ENCODE data around the gene GOLGA5.
"Not testable (repeated sequence)": the region's sequence is repeated elsewhere in the genome, so short reads cannot be mapped to it uniquely, and the experiment has no call there.

GOLGA5 gene

DNA sequence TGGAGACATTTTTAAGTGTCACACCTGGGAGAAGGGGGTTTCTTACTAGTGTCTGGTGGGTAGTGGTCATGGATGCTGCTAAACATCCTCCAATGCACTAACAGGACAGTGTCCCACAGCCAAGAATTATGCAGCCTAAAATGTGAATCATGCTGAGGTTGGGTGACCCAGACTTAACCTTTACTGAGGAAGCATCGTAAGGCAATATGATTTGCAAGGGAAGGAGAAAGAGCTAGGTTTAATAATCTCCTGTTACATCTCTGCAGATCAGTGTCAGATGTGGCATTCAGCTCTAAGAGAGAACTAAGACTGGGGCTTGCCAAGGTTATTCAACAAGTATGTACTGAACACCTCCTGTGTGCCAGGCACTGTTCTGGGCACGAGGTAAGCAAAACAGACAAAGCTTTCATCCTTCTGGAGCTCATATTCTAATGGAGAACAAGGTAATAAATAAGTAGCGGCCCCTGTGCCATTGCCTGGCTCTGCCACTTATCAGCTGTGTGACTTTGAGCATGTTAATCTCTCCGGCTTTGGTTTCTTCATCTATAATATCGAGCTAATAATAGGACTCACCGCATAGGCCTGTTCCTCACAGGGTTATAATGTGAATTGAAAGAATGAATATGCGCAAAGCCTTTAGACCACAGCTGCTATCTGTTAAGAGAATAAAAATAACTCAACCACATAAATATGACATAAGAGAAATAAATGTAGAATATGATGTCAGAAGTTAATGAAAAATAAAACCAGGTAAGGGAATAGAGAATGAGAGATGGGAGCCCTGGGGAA is 13.5 kb upstream of the GOLGA5 start:
- peak; percentile 84 for DNase-seq

DNA sequence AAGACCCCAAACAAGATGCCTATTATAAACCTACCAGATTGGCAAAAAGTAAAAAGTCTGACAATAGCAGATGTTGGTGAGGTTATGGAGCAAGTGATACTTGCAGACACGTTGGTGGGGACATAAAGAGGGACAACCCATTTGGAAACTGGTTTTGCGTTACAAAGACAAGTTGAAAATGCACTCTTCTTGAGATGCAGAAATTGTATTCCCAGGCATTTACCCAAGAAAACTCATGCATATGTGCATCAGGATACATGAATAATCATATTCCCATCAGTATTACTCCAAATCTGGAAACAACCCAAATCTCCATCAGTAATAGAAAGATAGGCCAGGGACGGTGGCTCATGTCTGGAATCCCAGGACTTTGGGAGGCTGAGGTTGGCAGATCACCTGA is 12.8 kb upstream of the GOLGA5 start:
- DNase-seq = peak; percentile 47

DNA sequence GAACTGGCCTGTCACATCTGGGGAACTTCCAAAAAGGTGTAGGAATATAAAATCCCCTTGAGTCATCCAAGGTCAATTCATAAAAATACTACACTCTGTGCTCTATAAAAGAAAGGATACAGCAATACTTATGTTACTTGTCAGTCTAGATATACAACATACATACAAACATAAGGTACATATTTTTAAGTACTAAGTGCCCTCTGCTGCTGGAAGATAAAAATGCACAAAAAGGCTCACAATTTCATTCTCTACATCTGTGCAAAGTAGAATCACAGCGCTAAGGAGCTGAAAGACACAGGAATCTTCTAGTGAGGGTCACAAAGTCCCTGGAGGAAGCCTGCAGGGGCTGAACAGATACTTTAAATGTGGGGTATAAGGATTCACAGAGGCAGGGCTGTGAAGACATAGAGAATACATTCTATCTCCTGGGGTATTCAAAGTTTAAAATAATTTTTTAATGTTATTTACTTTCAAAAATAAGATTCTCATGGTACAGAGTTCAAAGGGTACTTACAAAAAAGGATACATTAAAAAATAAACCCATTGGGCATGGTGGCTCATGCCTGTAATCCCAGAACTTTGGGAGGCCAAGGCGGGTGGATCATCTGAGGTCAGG is 10.2 kb upstream of the GOLGA5 start:
- peak; percentile 74 for DNase-seq

DNA sequence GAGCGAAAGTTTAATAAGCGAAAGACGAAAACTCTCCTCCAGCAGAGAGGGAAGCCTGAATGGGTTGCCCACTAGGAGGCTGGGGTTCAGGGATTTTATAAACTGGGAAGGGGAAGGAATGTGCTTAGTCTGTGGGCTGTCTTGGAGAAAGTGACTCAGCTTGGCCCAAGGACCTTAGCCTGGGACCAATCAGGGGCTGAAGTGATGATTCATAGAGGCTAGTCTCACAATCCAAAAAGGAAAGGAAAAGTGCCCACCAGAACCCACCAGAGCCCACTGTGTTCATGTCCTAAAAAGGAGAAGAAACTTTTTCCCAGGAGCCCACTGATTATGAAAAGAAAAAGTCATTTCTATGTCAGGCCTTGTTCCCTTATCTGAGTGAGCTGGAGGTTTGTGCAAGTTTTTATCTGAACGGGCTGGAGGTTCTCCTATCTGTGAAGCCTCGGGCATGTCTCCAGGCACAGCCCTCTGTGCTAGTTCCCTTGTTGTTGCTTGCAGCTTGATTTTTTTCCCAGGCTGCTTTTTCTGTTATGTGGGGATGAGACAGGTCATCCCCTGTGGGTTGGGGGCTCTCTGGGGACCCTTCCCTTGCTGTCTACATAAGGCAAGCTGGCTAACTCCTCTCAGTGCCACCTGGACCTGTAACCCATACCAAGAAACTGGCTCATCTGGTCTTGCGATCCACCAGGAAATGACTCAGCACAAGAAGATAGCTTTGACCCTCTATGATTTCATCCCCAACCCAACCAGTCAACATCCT is 8.3 kb upstream of the GOLGA5 start:
- peak; percentile 88 for DNase-seq

DNA sequence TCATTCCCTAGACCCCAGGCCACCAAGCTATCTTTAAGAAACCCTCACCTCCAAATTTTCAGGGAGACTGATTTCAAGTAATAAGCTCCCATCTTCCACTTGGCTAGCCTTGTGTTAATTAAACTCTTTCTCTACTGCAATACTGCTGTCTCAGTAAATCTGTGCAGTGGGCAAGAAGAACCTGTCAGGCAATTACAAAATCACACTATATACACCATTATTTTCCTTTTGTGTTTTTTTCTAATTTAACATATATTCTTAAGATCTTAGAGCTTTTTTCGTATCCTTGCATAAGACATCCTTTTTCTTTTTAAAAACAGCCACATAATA is 7.7 kb upstream of the GOLGA5 start:
- no peak for DNase-seq

DNA sequence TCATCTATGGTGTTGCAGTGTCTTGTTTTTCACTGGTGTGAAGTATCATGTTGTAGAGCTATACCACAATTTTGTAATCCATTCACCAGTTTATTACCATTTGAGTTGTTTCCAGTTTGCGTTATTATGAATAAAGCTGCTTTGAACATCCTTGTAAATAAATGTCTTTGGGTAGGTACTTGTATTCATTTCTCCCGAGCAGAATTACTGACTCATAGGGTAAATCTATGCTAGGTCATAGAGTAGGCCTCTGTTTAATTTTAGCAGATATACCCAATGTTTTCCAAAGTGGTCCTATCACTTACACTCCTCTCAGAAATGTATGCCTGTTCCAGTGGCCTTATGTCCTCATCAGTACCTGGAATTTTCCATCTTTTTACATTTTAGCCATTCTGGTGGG is 6.6 kb upstream of the GOLGA5 start:
- DNase-seq = no peak

DNA sequence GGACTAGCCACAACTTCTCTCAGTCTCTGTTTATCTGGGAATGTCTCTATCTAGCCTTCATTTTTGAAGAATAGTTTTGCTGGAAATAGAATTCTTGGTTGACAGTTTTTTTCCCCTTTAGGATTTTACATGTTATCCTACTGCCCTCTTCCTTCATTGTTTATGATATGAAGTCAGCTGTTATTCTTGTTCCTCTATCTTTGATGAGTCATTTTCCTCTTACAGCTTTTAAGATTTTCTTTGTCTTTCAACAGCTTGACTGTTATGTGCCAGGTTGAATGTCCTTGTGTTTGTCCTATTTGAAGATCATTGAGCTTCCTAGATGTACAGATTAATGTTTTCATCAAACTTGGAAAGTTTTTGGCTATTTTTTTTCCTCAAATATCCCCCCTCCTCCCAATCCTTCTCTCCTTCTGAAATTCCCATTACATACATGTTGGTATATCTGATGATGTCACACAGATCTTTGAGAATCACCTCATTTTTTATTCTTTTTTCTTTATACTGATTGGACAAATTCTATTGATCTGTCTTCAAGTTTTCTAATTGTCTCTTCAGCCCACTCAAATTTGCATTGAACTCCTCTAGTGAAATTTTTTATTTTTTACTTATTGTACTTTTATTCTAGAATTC is 4.5 kb upstream of the GOLGA5 start:
- no peak for DNase-seq

DNA sequence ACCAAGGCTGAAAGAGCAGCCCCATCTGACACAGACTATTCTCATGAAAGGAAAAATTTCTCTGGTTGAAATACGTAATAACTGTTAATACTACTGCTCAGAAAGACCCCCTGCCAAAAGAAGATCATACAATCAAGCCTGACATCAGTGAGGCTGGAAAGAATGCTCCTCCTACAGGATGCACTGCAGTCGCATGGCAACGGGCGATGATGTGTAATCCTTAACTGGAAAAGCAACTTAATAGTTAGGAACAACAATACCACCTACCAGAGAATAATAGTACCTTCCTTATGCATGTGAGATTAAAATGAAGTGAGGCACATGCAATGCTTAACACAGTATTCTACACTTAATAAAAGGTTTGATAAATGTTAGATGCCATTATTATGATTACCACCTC is 1.2 kb upstream of the GOLGA5 start:
- DNase-seq = peak; percentile 13

DNA sequence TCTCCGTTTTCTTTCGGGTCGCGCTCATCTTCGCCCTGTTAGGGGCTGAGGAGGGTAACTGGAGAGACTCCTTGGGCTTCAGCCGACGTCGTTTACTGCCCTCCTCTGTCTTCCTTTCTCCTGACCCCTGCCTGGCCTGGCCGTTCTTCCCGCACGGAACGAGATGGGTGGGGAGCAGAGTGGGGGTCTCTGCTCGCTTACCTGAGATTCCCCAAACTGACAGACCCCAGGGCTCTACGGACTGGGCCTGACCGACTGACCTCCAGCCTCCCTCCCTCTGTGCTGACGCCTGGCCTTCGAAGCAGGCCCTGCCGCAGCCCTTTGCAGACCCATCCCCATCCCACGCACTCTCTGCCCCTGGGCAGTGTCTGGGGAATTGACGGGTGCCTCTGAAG is 439 bp downstream of the GOLGA5 start:
- peak; percentile 7 for DNase-seq

DNA sequence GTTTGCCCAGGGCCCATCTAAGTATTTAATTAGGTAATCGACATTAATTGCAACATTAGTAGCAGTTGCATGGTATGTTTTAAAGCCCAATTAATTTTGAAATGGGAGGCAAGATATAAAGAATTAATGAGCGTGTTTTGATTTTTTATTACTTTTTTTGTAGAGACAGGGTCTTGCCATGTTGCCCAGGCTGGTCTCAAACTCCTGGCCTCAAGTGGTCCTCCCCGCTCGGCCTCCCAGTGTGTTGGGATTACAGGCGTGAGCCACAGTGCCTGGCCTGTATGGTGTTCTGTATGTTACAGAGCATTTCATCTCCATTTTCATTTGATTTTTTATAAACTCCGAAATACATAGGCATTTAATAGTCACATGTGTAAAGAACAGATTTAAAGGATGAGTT is 856 bp downstream of the GOLGA5 start:
- no peak for DNase-seq

DNA sequence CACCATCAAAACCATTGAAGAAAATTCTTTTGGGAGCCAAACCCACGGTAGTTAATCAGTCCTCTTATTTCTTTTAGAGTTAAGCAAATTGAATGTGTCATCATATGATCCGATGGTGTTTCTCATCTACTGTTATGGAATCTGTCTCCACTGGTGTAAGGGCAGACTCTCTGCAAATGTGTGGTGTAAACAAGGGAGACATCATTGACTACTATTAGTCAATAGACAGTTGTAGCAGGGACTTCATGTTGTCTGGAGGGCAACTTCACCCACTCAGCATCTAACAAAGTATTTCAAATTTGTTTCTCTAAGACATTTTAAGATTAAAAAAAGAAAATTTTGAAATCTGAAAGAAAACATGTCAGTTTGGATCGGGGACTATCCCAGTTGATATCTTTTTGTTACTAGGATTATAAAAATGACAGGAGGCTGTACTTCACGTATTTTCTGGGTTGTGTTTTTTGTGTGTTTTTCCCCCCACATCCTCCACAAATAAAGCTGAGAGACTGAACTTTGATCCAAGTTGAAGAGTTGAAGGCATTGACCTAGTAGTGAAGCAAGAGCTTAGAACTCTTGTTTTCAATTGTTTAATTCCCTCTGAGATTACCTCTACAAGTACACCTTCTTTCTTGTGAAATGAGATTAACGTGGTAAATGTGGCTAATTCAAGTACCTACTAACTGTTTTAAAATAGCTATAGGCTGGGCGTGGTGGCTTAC is 4.0 kb downstream of the GOLGA5 start:
- no peak for DNase-seq

DNA sequence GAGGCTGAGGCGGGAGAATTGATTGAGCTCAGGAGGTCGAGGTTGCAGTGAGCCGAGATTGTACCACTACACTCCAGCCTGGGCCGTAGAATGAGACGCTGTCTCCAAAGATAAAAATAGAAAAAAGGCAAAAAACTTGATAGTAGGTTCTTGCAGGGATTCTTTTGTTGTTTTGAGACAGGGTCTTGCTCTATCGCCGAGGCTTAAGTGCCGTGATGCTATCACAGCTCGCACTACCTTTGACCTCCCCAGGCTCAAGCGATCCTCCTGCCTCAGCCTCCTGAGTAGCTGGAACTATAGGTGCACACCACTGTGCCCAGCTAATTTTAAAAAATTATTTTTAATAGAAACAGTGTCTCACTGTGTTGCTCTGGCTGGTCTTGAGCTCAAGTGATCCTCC is 4.7 kb downstream of the GOLGA5 start:
- DNase-seq = no peak

DNA sequence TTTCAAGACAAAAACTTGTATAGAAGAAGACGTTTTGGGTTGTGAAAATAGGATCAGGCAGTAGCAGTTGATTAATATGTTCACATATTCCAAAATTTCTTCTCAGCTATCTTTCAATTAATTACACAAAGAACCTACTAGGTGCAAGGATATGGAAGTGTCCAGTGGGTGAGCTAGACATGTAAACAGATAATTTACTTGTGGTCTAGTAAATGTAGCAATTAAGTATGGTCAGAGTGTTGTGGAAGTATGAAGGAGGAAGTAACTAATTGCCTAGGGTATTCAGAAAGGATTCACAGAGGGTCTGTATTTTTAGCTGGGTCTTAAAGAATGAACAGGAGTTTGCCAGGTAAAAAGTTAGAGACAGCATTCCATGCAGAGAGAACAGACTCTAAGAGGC is 5.9 kb downstream of the GOLGA5 start:
- DNase-seq = no peak

DNA sequence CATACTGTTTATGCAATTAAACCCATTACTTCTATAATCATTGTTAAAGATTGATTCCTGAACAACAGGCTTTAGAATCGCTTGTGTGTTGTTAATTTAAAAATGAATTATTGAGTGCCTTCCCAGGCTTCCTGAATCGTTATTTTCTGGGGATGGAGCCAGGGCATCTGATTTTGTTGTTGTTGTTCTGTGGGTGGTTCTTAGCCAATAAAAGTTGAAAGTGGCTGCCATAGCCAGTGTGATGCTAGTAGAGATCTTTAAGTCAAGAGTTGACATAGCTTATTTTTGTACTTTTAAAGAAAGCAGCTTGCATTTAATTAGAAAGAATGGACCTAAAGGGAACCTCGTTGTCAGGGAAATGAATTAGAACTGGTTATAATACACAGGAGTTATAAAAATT is 6.4 kb downstream of the GOLGA5 start:
- no peak for DNase-seq

DNA sequence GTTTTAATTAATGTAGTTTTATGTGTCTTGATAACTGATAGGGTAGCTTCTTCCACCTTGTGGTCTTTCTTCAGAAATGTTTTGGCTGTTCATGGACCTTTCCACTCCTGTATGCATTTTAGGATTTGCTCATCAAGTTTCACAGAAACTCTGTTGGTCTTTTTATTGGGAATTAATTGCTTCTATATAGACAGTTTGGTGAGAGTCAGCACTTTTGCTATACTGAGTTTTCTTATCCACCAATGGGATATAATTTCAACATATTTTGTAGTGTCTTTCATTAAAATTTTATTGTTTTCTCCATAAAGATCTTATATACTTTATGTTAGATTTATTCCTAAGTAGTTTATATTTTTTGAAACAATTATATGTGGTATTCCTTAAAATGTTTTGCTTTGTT is 7.8 kb downstream of the GOLGA5 start:
- DNase-seq = no peak

DNA sequence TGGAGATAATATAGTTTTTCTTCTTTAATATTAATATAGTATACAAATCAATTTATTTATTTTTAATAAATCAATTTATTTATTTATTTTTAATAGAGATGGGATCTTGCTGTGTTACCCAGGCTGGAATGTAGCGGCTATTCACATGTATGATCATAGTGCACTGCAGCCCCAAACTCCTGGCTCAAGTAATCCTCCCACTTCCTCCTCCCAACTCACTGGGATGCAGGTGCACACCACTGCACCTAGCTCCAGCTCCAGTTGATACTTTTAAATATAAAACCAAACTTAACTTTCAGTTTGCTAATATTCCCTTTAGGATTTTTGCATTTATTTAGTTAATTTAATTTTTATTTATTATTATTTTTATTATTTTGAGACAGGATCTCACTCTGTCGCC is 8.6 kb downstream of the GOLGA5 start:
- no peak for DNase-seq

DNA sequence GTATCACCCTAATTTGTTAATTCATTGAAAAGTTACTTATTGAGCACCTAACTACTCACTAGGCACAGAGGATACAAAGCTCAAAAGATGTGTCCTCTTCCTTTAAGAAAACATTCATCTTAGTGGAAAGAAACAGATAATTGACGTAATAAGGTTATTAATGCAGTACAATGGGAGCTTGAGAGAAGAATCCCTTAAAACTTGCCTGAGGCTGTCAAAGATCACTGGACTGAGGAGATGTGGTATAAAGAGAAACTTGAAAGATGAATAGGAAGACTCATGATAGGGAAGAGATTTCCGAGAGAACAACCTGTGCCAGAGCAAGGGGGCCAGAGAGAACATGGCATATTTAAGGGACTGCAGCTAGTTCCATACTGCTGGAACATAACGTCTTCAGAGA is 19.1 kb downstream of the GOLGA5 start:
- DNase-seq = no peak

DNA sequence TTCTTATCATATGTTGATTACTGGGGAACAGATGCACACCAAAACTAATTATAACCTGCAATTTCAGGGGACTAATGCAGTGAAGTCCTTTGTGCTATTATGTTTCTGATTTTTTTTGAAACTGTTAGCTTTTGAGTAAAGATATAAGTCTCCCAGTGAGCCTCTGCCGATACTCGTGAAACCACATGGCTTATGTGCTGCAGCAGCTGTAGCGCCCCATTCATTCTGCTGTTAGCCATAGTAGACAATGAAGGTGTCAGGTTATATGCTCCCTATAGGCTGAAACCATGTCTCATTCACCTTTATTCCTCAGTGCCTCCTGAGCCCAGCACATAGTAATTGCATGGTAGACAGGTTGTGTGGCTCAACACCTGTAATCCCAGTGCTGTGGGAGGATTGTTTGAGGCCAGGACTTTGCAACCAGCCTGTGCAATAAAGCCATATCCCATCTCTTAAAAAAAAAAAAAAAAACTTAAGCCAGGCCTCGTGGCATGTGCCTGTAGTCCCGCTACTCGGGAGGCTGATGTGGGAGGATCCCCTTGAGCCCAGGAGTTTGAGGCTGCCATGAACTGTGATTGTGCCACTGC is 25.0 kb downstream of the GOLGA5 start:
- no peak for DNase-seq

DNA sequence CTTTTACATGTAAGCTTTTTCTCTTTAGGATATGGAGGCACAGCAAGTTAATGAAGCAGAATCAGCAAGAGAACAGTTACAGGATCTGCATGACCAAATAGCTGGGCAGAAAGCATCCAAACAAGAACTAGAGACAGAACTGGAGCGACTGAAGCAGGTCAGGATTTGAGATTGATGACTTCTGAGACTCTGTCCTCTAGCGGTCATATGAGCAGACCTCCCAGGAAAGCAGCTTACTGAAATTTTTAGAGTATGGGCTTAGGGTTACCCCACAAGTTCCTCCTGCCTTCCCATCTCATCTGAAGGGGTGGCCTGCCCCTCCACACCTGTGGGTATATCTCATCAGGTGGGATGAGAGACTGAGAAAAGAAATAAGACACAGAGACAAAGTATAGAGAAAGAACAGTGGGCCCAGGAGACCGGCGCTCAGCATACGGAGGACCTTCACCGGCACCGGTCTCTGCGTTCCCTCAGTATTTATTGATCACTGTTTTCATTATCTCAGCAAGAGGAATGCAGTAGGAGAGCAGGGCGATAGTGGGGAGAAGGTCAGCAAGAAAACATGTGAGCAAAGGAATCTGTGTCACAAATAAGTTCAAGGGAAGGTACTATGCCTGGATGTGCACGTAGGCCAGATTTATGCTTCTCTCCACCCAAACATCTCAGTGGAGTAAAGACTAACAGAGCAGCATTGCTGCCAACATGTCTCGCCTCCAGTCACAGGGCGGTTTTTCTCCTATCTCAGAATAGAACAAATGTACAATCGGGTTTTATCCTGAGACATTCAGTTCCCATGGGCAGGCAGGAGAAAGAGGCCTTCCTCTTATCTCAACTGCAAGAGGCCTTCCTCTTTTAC is 25.8 kb downstream of the GOLGA5 start:
- DNase-seq = not testable (repeated sequence)

DNA sequence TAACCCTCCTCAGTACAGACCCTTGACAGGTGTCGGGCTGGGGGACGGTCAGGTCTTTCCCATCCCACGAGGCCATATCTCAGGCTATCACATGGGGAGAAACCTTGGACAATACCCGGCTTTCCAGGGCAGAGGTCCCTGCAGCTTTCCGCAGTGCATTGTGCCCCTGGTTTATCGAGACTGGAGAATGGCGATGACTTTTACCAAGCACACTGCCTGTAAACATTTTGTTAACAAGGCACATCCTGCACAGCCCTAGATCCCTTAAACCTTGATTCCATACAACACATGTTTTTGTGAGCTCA is 26.4 kb downstream of the GOLGA5 start:
- not testable (repeated sequence) for DNase-seq

DNA sequence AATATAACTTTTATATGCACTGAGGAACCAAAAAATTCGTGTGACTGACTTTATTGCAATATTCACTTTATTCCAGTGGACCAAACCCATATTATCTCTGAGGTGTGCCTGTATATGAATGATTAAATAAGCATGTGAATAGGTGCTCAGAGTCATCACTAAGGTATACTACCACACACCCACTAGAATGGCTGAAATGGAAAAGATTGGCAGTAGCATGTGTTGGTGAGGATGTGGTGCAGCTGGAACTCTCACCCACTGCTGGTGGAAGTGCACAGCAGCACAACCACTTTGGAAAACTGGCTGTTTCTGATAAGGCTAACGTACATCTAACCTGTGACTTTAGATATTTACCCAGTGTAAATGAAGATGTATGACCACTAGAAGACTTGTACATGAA is 36.8 kb downstream of the GOLGA5 start:
- DNase-seq = no peak

DNA sequence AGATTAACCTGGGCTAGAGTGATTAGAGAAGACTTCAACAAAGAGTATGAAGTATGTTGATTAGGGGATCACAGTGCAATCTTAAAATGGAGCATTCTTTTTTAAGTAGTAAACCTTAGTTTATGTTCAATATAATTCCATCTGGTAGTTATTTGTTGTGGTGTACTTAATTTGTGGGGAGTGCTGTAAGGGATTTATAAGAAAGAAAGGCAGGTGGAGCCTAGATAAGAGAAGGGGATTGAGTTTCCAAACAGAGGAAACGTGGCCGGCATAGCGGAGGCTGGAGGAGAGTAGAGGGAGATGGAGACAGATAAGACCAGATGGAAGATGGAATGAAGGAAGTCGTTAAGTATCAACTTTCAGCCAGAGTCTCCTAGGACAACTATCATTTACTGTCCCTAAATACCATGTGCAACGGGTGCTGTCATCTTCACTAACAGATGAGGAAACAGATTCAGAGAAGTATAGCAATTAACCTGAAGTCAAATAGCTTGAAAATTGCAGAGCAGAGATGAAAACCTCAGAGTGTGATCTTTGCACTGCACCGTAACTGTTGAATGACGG is 38.1 kb downstream of the GOLGA5 start:
- no peak for DNase-seq
